ENCODE data around the gene ERGIC2. TPM values are rescaled to one million over a fixed set of nuclear protein-coding genes. Genes with fewer than 3 reads are reported as not detected.
"Not testable (repeated sequence)": the region's sequence is repeated elsewhere in the genome, so short reads cannot be mapped to it uniquely, and the experiment has no call there.

The ERGIC2 gene, protein sequence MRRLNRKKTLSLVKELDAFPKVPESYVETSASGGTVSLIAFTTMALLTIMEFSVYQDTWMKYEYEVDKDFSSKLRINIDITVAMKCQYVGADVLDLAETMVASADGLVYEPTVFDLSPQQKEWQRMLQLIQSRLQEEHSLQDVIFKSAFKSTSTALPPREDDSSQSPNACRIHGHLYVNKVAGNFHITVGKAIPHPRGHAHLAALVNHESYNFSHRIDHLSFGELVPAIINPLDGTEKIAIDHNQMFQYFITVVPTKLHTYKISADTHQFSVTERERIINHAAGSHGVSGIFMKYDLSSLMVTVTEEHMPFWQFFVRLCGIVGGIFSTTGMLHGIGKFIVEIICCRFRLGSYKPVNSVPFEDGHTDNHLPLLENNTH
- total RNA-seq (2014; rRNA removed; shearing (Covaris generic)) = 122 and 137 TPM in 2 replicates

DNA sequence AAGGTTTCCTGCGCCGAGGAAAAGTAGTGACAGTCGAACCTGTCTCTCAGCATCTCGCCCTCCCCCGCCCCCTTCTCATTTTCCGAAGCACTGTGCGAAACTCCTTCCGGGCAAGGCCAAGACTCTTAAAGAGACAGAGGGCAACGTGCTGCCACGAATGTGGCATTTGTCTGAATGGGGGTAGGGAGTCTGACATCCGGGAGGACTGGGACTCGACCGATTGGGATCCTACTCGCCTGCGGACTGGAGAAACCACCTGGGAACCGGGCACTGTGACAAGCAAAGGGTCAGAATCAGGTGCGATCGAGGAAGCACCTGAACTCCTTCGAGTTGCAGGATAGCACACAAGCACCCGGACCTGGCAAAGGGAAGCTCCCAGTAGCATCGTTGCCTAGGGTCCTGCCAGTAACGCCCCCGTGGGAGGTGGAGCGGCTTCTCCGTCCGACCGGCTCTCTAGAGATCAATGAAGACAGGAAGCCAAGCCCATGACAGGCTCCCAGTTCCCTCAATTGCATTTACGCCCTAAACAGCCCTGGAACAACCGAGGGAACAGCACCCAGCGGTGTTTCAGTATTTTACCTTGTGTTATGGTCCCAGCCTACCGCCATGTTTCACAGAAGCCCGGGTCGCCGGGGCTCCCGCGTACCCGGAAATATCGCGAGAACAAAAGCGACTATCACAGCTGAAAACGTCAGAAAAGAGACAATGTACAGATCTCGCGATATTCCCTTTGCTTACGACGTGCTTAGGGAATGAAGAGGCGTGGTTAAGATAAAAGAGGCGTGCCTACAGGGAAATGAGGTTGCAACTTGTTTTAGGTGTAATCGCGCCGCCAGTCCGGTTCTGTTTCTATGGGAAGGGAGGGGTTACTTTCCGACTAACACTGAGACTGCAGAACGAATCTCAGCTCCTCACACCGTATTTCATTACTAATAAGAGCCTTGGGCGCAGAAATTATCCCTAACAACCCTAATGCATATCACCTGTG lies at the start of gene ERGIC2:
Gene ERGIC2 (minus strand): TSS at position 637 of the 988 bp plus-strand sequence. CDS start 9,539 bp downstream, outside the sequence.
- peak; percentile 98 for DNase-seq (ENCODE audit: low spot score)

DNA sequence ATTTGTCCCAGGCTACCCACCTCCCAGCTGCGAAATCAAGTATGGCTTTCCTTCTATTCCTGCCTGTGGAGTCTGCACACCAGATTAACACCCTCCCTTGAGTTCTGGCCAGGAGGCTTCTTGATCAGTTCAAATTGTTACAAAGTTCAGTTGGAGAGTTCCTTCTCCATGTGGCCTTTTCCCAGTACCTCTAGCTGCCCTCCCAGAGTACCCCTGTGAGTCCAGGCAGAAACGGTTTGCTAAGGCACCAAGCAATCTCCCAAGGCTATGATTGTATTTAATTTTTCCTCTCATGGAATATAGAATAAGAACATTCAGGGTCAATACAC lies 49.7 kb upstream of the ERGIC2 start:
- no peak for DNase-seq (ENCODE audit: low spot score)

DNA sequence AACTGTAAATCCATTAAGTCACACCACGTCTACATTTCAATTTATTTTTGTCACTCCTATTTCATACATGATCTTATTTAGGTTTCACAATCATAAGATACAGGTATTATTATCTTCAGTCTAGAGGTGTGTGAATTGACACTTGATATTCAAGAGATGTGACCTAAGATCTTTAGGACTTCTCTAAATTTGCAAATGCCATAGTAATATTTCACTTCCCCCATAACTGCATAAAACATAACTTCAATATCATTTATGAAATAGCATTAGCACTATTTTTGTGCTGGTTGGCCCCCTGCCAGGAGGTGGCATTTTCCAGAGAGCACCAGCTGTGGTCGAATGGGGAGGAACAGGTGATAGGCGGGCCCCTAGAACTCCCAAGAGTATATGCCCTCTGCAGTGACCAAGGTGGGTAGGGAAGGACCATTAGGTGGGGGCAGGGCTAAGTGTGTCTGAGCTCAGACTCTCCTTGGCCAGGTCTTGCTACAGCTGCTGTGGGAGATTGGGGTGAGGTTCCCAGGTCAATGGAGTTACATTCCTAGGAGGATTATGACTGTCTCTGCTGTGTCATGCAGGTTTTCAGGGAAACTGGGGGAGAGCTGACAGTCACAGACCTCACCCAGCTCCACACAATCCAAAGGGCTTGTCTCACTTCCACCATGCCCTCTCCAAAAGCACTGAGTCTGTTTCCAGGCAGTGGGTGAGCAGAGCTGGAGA lies 49.2 kb upstream of the ERGIC2 start:
- no peak for DNase-seq (ENCODE audit: low spot score)

DNA sequence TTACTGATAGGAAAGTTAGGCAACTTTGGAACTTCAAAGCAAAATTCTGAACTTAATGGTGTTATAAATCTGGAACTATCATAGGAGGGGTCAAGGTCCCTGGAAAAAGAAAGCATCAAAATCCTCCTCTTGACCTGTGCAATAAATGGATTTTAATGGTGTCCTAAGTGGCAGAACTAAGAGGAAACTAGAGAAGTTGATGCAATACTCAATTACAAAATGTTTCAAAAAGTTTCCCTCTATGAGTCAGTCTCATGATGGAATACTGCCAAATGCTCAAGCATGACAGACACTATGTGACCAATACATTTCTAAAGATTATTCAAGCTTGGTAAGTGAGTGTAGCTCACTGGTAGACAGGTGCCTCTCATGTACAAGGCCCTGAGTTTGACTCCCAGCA lies 47.7 kb upstream of the ERGIC2 start:
- peak; percentile 59 for DNase-seq (ENCODE audit: low spot score)

DNA sequence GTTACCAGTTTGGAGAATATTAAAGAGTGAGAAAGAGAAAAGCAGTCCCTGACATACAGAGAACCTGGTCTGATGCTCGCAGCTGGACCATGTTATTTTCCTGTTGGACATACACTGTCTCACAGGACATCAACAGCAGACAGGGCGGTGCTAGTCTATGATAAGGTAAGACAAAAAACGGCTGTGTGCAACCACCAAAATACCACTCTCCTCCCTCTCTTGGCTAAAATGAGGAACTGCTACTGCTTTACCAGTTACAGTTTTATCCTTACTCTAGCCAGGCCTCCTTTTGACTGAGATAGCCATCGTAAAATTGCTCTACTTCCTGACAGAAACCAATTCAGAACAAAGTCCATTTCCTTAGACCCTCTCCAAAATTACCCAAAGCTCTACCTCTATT lies 47.0 kb upstream of the ERGIC2 start:
- DNase-seq (ENCODE audit: low spot score) = no peak

DNA sequence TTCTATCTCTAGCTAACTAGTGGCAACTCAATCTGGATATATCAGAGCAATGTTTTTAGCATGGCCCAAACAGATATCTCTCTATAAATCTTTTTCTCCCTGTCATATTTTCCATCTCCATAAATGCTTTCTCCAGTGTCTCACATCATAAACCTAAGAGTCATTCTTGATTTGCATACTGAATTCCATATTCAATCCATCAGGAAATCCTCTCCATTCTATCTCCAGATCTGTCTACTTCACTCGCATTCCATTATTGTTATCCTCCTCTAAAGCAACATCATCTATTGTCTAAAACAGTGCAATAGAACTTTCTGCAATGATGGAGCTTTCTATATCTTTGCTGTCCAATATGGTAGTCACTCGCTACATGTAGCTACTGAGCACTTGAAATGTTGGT lies 45.5 kb upstream of the ERGIC2 start:
- DNase-seq (ENCODE audit: low spot score) = no peak

DNA sequence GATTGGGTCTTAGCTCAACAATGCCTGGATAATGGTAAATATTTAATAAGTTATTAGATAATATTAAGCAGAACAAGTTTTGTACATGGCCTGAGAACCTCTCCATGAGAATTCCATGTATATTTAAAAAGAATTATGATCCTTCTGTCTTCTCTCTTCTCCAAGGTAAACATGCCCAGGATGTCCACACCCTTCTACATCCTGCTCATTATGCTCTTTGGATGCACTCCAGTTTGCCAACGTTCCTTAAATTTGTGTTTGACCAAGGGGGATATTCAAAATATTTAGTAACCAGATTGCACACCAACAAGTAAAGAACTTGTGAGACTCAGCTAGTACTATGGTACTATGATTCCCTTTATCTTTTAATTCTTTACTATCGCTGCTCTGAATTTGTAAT lies 44.8 kb upstream of the ERGIC2 start:
- DNase-seq (ENCODE audit: low spot score) = no peak

DNA sequence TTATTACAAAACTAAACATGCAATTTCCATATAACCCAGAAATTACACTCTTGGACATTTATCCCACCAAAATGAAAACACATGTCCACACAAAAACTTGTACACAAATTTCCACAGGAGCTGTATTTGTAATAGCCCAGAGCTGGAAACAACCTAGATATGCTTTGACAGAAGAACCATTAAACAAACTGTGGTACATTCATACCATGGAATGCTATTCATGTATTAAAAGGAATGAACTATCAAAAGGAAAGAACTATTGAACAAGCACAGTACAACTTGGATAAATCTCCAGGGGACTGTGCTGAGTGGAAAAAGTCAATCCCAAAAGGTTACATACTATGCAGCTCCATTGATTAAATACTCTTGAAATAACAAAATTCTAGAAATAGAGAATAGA lies 35.8 kb upstream of the ERGIC2 start:
- DNase-seq (ENCODE audit: low spot score) = no peak

DNA sequence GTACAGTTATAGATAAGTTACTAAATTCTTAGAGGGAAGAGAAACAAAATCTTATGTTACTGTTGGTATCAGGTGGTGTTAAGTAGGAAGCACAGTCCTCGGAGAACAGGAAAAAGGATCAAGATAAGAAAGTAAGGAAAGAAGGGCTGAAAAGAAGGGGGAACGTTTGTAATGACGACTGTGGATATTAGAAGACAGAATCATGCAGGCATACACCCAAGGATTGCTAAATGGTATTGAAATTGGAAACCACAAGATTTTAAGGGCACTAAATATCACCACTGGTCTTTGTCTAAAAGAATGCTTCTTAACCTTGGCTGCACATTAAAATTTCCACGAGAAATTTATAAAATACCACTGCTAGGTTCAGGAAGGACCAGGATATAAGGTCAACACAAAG lies 34.1 kb upstream of the ERGIC2 start:
- DNase-seq (ENCODE audit: low spot score) = no peak

DNA sequence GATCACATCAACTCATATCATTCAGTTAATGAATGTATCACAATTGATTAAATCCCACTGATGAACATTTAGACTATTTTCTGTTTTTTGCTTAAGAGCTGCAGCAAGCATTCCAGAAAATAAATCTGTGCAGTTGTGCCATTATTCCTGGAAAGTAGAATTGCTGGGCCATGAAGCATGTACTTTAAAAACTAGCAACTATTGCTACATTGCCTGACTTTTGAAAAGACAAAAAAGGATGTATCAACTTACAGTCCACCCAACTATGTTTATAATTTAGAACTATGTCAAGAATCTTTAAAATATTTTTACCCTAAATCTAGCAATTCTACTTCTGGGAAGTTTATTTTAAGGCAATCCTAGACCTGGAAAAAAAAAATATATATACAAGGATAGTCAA lies 33.4 kb upstream of the ERGIC2 start:
- no peak for DNase-seq (ENCODE audit: low spot score)

DNA sequence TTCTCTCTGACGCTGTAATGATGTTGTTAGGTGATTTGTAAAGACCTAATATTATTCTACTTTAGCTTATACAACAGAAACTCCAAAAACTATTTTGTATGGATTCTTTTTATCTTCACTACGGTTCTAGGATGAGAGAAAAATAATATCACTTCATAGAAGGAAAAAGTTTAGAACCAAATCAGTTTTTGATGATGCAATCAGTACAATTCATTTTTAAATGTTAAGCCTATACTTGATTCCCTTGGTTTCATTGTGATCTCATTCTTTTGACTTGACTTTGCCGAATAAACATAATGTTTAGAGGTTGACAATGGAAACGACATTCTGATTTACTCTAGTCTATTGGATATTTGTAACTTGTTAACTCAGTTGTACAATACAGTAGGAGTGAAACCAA lies 24.6 kb upstream of the ERGIC2 start:
- no peak for DNase-seq (ENCODE audit: low spot score)

DNA sequence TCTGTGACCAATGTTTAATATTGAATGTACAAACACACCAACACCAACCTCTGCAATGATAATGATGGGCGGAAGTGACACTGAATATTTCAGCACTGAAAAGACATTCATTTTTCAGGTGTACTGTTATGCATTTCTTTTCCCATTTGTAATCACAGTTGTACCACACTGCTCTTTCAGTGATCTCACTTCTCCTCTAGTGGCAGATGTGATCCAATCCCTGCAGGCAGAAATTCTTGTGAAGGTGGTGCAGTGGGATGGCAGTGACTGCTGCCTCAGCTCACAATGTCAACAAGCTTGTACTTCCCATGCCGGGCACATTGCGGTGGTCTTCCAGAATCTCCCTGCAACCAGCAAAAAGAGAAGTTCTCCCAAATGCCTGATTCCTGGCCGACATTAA lies 23.0 kb upstream of the ERGIC2 start:
- no peak for DNase-seq (ENCODE audit: low spot score)

DNA sequence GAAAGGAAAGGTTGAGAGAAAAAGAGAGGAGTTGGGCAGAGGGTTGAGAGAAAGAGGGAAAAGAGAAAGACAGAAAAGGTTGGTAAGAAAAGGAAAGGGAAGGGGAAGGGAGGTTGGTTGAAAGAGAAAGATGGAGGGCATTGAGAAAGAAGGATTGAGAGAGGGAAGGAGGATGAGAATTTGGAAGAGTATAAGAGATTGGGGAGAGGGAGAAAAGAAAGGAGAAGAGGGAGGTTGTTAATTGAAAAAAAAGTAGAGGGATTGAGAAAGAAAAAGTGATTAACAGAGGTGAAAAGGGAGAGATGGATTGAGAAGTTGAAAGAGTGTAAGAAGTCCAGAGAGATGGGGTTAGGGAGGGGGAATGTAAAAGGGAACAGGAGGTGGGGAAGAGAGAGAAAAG lies 21.5 kb upstream of the ERGIC2 start:
- DNase-seq (ENCODE audit: low spot score) = no peak

DNA sequence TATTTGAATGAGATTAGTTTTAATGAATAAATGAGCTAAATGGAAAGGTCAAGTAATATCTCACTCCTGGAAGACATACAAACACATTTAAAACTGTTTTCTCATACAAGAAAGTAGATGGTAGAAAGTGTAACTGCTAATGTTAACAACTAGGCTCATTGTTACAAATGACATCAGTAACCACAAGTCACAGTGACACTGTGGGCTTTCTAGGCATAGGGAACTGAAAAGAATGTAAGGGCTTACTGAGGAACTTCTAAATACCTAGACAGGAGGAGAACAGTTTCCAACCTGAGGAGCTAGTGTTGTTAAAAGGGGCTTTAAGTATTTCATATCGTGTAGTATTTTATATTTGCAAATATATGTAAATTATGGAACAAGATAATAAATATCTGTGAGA lies 17.5 kb upstream of the ERGIC2 start:
- no peak for DNase-seq (ENCODE audit: low spot score)

DNA sequence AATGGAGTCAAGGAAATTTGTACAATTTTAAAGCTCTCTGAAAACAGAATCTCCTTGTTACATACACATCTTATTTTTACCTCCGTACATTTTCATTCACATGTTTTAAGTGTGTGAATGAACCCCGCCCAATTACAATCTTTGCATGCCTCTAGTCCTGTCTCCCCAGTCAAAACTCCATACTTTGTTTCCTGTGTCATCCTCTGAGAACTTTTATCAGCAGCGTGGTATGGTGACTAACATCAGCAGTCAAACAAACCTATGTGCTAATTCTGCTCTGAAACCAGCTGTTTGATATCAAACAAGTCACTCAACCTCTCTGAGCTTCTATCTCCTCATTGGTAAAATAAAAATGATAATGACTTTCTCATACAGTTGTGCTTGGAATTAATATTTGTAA lies 15.8 kb upstream of the ERGIC2 start:
- DNase-seq (ENCODE audit: low spot score) = no peak

DNA sequence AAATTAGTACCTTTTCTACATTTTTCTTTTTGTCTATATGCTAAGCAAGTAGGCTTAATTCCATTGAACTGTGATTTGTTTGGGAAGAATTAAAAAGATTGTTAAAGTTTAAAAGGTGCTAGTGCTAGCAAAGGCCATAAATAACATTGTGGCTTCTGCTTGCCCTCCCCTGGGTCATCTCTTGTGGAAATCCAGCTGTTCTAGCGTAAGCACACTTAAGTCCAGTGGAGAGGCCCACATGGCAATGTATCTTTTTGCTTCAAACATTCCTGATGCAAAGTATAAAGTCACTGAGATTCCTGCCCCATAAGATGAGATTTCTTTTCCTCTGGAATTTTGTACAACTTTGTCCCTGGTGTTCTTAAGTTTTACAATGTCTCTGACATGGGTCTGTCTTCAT lies 14.4 kb upstream of the ERGIC2 start:
- no peak for DNase-seq (ENCODE audit: low spot score)

DNA sequence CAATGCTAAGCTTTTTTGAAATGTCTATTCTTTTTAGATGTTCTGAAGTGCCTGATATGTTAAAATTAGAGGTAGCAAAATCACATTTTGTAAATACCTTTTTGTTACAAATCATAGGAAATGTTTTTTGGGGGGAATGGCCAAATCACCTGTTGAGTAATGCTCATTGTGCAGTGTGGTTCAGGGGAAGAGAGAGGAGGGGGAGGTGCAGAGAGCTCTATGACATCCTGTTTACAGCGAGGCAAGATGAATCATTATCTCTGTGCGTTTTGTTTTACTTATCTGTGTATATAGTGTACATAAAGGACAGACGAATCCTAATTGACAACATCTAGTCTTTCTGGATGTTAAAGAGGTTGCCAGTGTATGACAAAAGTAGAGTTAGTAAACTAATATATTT lies 9.4 kb upstream of the ERGIC2 start:
- DNase-seq (ENCODE audit: low spot score) = peak; percentile 8

DNA sequence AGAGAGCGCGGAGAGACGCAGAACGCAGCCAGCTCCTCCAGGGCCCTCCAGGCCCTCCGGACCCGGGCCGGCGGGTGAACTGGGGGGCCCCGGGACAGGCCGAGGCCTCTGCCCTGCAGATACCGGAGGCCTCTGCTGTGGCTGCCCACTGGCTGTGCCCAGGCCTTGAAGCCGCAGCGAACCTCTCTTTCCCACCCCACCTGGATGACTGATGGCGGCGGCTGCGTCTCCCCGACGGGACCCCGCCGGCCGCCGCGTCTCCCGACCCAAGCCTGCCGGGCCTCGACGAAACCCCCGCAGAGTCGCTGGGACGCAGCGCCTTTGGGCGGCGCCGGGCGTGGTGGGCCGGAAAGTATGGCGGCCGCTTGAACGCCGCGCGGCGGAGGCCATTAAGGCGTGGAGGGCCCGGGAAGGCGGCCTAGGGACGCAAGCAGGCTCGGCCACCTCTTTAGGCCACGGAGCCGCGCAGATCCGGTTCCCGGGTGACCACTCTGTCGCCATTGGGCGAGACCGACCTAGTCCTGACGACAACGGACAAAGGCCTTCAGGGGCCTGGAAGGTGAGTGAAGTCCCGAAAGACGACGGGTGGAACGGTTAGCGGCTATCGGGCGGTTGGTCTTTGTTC lies 8.4 kb upstream of the ERGIC2 start:
- DNase-seq (ENCODE audit: low spot score) = no peak

DNA sequence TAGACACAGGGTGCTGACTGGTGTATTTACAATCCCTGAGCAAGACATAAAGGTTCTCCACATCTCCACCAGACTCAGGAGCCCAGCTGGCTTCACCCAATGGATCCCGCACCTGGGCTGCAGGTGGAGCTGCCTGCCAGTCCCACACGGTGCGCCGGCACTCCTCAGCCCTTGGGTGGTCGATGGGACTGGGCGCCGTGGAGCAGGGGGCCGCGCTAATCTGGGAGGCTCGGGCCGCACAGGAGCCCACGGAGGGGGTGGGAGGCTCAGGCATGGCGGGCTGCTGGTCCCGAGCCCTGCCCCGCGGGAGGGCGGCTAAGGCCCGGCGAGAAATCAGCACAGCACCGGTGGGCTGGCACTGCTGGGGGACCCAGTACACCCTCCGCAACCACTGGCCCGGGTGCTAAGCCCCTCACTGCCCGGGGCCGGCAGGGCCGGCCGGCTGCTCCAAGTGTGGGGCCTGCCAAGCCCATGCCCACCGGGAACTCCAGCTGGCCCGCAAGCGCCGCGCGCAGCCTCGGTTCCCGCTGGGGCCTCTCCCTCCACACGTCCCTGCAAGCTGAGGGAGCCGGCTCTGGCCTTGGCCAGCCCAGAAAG lies 5.2 kb upstream of the ERGIC2 start:
- not testable (repeated sequence) for DNase-seq (ENCODE audit: low spot score)

DNA sequence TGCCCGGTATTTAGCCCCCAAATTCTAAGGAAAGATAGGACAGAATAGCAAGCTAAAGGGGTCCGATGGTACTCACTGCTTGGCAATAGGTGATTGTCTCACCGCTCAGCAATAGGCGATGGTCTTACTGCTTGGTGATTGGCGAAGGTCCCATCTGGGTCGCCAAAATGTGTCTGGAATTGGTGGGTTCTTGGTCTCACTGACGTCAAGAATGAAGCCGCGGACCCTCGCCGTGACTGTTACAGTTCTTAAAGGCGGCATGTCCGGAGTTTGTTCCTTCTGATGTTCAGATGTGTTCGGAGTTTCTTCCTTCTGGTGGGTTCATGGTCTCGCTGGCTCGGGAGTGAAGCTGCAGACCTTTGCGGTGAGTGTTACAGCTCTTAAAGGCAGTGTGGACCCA lies 4.2 kb upstream of the ERGIC2 start:
- DNase-seq (ENCODE audit: low spot score) = not testable (repeated sequence)

DNA sequence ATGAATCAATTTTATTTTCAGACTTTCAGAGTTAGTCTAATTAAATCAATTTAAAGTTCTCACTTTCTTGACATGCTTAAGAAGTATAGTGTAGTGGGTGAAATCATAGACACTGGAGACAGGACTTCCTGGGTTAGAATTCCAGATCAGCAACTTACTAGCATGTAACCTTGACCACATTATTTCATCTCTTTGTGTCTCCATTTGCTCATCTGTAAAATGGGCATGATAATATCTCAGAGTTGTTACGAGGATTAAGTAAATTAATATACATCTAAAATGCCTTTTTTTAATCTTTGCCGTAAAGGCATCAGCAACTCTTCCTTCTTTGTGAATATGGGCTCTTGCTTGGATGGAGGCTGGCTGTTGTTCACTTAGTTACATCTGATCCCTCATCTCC lies 1.3 kb upstream of the ERGIC2 start:
- no peak for DNase-seq (ENCODE audit: low spot score)
